A549 (cell line): Measurements from ENCODE around the gene ELMOD1.

Source experiments
- ATOH8 ChIP-seq: fragments of 250-450 bp; sonication (Bioruptor Pico); IDR thresholded peaks from 2 replicates; pipeline ENCODE4 v1.5.0; 2020; ENCODE audit warnings: low read depth, mild to moderate bottlenecking, moderate library complexity
- CBX2 ChIP-seq: fragments of 200-600 bp; sonication (generic); IDR thresholded peaks from 2 replicates; pipeline ENCODE4 v1.6.1; 2016; ENCODE audit warnings: low read depth, mild to moderate bottlenecking, borderline replicate concordance
- FOSB ChIP-seq: fragments of 250-450 bp; sonication (Bioruptor Pico); IDR thresholded peaks from 2 replicates; pipeline ENCODE4 v1.5.0; 2020; ENCODE audit warnings: mild to moderate bottlenecking, moderate library complexity
- JUNB ChIP-seq: fragments of >200 bp; sonication (Bioruptor Twin); formaldehyde crosslinking; IDR thresholded peaks from 2 replicates; pipeline ENCODE4 v1.6.1; 2016
- MAX ChIP-seq: IDR thresholded peaks from 2 replicates; pipeline ENCODE4 v1.6.1; 2012
- PHF8 ChIP-seq: fragments of 200-600 bp; sonication (generic); IDR thresholded peaks from 2 replicates; pipeline ENCODE4 v1.6.1; 2016; ENCODE audit warnings: low read depth, mild to moderate bottlenecking, antibody characterized with exemption, moderate library complexity, borderline replicate concordance
- POLR2A ChIP-seq: IDR thresholded peaks from 2 replicates; pipeline ENCODE4 v1.6.1; 2012; ENCODE audit warnings: mild to moderate bottlenecking, low read length
- SREBF2 ChIP-seq: fragments of 450-650 bp; IDR thresholded peaks from 2 replicates; pipeline ENCODE4 v1.6.1; 2014; ENCODE audit warnings: mild to moderate bottlenecking, moderate library complexity
- USF2 ChIP-seq: fragments of 450-650 bp; IDR thresholded peaks from 2 replicates; pipeline ENCODE4 v1.6.1; 2014; ENCODE audit warnings: antibody characterized with exemption
- TF ChIP-seq, protein P1 (sequence below): fragments of >200 bp; sonication (Bioruptor Twin); formaldehyde crosslinking; IDR thresholded peaks from 3 replicates; pipeline ENCODE4 v1.5.1; 2016

DNA sequence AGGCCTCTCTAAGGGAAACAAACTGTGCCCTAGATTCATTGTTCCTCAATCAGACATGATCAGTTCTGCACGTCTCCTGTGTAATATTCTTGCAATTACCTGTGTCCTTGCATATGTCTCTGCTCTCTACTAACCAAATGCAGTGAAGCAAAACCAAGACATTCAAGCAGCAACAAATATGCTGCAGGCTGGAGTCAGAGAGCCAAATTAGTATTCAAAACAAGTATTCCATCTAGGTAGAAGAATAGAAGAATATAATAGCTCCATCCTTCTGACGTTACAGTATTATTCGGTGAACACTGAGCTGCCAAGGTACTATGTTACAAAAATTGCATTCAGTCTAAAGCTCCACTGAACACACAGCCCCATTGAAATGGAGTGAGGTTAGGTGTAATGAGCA, 69.1 kb downstream of the ELMOD1 start:
- TF ChIP-seq MAX = no peak
- TF ChIP-seq FOSB (CRISPR knock-in tag) = no peak
- TF ChIP-seq, protein P1, sequence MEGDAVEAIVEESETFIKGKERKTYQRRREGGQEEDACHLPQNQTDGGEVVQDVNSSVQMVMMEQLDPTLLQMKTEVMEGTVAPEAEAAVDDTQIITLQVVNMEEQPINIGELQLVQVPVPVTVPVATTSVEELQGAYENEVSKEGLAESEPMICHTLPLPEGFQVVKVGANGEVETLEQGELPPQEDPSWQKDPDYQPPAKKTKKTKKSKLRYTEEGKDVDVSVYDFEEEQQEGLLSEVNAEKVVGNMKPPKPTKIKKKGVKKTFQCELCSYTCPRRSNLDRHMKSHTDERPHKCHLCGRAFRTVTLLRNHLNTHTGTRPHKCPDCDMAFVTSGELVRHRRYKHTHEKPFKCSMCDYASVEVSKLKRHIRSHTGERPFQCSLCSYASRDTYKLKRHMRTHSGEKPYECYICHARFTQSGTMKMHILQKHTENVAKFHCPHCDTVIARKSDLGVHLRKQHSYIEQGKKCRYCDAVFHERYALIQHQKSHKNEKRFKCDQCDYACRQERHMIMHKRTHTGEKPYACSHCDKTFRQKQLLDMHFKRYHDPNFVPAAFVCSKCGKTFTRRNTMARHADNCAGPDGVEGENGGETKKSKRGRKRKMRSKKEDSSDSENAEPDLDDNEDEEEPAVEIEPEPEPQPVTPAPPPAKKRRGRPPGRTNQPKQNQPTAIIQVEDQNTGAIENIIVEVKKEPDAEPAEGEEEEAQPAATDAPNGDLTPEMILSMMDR = no peak
- TF ChIP-seq ATOH8 (CRISPR knock-in tag) = no peak
- TF ChIP-seq SREBF2 = no peak
- no peak for TF ChIP-seq USF2
- TF ChIP-seq JUNB = no peak
- TF ChIP-seq PHF8 = no peak
- no peak for TF ChIP-seq POLR2A
- TF ChIP-seq CBX2 = no peak
